NCI-H2171 treated with DMSO at 0.1 percent for 48 hours (cell line): ENCODE results near the gene SFTPD.

Experiments used
- DNase-seq: peaks from one replicate; lab custom pipeline; 2025; lab: John Stamatoyannopoulos, UW

SFTPD gene

DNA sequence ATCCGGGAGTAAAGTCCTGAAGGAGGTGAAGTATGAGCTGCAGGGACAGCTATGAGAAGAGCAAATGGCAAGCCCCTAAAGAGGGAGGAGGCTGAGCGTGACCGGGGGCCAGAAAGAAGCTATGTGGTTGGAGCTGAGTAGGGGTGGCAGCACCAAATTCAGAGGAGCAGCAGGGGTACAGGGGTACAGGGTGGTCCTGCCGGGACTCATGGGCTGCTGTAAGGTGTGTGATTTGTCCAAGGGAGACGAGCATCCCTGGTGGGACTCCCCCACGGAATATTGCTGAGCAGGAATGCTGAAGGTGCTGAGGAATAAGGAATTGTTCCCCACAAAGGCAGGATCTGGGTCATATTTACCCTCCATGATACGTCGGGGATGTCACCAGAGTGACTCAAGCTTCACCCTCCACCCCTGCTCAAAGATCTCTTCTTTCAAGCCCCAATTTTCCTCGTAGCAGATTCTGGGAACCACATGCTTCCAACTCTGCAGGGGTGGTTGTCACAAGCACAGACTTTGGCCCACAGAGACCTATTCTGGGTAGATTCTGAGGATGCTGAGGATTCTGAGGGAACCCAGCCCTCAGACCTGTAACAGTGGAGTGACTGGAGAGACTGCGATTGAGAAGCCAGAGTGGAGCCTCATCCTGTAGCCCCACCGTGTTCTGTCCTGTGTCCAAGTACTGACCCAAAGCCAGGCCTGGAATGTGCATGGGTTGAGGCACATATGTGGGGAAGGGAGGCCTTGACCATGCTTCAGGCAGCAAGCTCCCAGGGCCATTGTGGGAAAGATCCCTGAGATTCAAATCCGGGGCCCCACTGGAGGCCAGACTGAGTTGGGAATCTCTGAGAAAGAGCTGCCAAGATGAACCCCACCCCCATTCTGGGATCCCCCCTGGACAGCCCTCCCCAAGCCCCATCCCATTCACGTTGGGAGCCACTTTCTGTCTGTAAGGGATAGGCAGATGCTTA is 4.2 kb downstream of the SFTPD start:
- no peak for DNase-seq

DNA sequence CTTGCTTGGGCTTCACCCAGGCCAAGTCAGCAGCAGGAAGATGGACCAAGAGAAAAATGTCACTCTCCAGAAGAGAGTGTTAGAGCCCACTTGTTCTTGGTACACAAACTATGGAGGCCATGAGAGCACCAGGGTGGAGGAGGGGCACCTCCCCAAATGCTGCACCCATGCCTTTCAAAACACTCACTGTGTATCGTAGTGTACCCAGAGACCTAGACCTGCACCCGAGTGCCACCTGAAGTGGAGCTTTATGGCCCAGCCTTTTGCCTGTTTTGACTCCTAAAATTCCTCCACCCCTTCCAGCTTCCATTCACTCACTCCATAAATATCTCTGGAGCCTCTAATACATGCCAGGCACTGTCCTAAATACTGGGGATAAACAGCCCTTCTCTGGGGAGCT is 5.0 kb downstream of the SFTPD start:
- no peak for DNase-seq

DNA sequence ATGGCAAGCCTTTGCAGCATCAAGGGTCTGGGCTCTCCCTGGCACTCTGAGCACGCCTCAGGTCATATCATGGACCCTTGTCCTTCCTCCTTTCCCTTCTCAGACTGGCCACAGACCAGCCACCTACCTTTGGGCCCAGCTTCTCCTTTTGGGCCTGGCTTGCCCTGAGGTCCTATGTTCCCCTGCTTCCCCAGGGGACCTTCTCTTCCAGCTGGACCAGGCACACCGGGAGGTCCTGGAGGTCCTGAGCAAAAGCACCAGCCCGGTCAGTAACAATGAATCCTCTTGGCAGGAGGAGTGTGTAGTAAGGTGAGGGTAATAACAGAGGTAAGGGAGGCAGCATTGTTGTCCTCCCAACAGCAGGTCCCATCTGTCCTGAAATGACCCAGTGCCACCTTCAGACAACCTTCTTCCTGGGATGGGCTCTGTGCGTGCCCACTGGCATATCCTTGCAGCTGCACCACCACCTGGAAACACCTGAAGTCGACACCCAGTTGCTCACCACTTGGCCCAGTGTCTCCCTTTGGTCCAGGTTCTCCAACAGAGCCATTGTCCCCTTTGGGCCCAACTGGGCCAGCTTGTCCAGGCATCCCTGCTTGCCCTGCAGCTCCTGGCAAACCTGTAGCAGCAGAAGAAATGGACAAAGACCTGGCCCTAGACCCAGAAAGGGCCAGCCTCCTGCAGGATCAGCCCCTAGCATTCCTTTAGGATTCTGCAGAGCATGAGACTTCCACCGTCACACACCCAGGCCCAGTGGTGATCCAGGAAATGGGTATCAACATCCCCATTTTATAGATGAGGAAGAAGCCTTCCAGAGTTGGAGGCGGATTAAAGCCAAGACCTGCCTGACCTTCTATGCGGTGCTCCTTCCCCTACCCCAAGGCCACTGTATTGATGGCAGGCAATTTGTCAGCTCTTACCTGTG is 6.4 kb downstream of the SFTPD start:
- no peak for DNase-seq

- no peak for DNase-seq
Measured at GRCh38 chr10:79941585-79942210, 7.2 kb downstream of the SFTPD start.

DNA sequence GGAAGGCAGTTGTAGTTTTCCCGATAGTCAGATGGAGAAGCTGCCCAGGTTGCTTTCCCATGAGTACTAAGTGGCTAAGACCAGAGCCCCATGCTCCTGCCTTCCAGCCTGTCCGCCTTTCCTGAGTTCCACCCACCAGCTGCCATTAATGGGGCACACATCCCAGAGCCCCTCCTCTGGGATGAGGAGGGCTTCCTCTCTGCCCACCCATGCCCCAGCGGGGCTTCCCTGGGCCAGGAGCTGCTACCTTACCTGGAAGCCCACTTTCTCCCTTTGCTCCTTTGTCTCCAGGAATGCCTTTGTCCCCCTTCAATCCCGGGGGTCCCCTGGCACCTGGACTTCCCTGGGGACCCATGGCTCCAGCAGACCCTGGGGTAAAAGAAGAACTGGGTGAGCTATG is 7.8 kb downstream of the SFTPD start:
- no peak for DNase-seq

- no peak for DNase-seq
Measured at GRCh38 chr10:79940431-79940830, 8.5 kb downstream of the SFTPD start.

DNA sequence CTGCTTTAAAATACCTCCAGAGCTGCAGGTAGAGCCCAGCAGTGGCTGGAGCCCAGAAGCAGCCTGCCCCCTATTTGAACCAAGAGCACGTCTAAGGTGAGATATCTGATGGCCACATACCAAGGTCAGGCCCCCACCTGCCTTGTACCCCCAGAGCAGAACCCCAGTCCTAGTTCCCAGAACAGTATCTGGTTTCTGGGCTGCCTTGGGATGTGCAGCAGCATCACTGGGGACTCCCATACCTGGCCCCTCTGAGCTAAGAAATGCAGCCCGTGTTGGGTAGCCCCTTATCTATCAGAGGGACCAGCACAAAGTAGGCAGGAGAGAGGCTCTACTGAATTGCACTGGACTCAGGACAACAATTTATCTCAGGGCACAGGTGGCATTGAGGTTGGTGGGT is 8.9 kb downstream of the SFTPD start:
- DNase-seq = no peak

DNA sequence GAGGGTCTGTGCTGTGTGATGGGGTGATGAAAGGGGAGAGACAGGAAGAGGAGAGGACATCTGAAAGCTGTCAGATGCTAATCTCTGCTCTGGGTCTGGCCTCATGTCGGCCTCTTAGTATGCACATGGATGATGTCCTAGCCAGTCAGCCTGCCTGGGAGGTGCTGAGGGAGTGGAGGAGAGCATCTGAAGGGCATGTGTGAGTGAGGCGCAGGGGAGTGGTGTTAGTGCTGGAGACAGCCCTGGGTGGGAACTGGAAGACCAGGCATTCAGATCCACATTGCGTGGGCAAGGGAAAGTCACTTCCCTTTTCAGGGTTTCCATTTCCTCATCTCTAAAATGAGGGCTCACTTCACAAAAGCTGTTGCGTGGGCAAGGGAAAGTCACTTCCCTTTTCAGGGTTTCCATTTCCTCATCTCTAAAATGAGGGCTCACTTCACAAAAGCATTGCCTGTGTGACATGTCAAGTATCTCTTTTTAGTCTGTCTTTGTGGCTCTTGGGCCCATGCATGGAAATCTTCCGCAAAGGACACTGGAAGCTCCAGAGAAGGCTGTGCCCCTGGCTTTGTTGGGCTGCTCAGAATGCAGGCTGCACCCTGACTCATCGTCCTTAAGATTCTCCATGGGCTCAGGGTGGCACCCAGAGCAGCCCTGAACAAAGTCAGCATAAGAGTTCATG is 10.0 kb downstream of the SFTPD start:
- no peak for DNase-seq

DNA sequence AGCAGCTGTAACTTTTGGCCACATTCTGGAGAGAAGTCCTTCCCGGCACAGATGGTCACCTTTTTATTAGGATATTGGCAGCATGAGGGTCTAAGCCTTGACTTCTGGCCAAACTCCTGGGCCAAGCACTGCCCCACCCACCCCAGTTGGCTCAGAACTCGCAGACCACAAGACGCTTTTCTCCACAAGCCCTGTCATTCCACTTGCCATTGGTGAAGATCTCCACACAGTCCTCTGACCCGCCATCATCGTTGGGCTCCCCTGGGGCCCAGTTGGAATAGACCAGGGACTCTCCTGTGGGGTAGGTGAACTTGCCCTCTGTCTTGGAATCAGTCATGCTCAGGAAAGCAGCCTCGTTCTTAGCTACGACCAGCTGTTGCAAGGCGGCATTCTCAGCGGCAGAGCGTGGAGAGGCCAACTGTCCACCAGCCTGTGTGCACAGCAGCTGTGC is 11.2 kb downstream of the SFTPD start:
- DNase-seq = peak; percentile 14

GRCh38 chr10:79936625-79937615 is 12.0 kb downstream of the SFTPD start:
- DNase-seq = no peak

DNA sequence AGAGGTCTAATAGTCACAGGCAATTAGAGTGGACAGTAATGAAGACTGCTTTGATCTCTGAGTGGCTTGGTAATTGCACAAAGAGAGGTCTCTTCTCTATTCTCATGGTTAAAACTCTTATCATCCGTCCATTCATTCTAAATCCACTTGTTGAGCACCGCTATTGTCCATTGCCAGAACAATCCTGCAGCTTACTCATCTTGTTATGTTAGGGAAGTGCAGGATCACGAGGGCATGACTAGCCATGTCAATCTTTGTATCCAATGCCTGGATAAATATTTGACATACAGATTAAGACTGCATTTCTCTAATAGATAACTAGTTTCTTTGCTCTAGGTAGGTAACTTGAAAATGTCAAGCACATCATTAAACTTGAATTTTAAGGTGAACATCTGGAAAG is 14.9 kb downstream of the SFTPD start:
- DNase-seq = no peak

- no peak for DNase-seq
Measured at GRCh38 chr10:79932841-79933379, 16.0 kb downstream of the SFTPD start.

DNA sequence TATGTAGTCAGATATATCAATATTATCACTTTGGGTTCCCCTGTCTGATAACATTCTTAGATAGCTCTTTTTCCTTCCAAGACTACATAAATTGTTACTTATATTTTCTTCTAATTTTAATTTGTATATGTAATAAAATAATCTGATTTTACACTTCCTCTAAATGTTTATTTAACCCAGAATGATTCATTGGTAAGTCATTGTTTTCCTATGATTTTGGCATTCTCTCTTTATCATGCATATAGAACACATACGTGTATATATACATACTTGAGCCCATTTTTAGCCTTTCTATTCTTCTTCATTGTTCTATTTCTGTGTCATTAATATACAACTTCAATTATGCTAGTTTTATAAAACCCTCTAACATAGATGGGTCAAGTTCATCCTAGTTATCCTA is 16.6 kb downstream of the SFTPD start:
- DNase-seq = no peak

GRCh38 chr10:79930751-79931150 is 18.2 kb downstream of the SFTPD start:
- DNase-seq = no peak

- no peak for DNase-seq
Measured at GRCh38 chr10:79930267-79930666, 18.6 kb downstream of the SFTPD start.

GRCh38 chr10:79929409-79929904 is 19.4 kb downstream of the SFTPD start:
- DNase-seq = peak; percentile 23

DNA sequence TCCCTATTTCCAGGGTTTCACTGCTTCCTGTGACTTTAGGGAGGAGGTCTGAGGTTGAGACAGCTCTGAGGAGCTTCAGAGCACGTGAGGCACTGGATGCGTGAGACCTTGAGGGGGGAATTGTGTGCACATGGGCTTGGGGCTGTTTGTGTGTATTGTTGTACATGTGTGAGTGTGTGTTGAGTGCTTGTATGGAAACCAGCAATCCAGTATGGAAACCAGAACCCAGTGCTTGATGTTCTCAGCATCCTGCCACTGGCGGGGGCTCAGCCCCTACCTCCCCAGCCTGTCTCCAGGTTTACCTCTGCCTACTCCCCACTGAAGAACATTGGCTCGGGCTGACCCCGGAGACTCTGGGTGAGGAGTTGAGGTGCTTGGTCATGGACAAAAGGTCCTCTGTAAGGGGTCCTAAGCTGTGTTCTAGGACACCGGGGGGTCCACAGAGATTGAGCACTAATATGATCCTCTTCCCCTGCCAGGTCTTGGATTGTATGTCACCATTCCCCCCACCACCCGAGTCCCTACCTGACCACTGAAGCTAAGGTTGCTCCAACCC is 20.8 kb downstream of the SFTPD start:
- DNase-seq = no peak

- DNase-seq = no peak
Measured at GRCh38 chr10:79927111-79927828, 21.6 kb downstream of the SFTPD start.

DNA sequence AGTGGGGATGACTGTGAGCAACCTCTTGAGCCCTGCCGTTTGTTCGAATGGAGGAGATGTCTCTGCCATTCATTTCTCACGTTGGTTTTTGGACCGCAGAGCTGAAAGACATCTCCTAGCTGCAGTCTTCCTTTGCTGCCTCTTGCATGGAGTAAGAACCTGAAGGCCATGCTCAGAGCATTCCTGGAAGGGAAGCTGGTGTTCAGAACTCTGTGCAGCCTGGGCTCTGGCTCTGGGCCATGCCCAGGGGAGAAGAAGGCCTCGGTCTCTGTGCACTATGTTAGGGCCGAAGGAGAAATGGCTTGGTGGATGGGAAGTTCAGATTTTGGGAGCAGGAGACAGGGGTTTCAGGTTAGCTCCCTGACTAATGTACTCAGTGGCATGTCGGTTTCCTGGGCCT is 22.9 kb downstream of the SFTPD start:
- DNase-seq = no peak
